ENCODE measurements around the gene PCCA. TPM values are rescaled to one million over a fixed set of nuclear protein-coding genes. Genes with fewer than 3 reads are reported as not detected.

Gene PCCA
- total and polyA plus RNA-seq, 8 donors: 31.4 to 140 (median 77.0) TPM

DNA sequence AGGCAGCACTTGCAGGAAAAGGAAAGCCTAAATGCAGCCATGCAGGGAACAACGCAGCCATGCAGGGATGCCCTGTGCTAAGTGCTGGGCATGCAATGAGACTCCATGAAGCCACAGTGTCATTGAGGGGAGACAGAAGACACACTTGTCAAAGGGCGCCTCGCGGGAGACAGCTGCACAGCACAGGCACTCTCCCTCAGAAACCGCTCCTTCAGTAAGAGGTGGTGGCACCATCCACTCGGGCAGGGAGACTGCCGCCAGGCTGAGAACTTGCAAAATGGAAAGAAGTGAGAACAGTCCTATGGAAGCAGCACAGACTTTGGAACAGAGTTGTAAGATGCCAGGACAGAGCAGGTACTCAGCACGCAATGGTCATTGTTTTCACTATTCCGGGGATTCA lies 448.6 kb downstream of the PCCA start:
- Histone ChIP-seq H3K27me3 (no peaks in the 10 kb centered on the region), H3K36me3 (peaks cover 0 to 5% (median 2%) of the 10 kb centered on the region in 4 donors), H3K4me1 (peaks cover 6 to 23% (median 10%) of the 10 kb centered on the region in 4 donors), H3K27ac (no peak overlapping the region), H3K4me3 (no peak overlapping the region), H3K9me3 (no peaks in the 10 kb centered on the region)
- intact Hi-C loops (cut with DNase I; ENCODE audit: low total_unique reads): no loop called here
- no peak for DNase-seq
- WGBS, 5 donors: 89 to 96% (median 93%) methylated on average over 9 of the region's 9 CpGs
- no peak for TF ChIP-seq EP300 (IDR thresholded peaks at IDR 0.05)
- TF ChIP-seq, protein P1, sequence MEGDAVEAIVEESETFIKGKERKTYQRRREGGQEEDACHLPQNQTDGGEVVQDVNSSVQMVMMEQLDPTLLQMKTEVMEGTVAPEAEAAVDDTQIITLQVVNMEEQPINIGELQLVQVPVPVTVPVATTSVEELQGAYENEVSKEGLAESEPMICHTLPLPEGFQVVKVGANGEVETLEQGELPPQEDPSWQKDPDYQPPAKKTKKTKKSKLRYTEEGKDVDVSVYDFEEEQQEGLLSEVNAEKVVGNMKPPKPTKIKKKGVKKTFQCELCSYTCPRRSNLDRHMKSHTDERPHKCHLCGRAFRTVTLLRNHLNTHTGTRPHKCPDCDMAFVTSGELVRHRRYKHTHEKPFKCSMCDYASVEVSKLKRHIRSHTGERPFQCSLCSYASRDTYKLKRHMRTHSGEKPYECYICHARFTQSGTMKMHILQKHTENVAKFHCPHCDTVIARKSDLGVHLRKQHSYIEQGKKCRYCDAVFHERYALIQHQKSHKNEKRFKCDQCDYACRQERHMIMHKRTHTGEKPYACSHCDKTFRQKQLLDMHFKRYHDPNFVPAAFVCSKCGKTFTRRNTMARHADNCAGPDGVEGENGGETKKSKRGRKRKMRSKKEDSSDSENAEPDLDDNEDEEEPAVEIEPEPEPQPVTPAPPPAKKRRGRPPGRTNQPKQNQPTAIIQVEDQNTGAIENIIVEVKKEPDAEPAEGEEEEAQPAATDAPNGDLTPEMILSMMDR (IDR thresholded peaks at IDR 0.05): no peak
- no peak for TF ChIP-seq POLR2A (IDR thresholded peaks at IDR 0.05)
- no peak for TF ChIP-seq POLR2AphosphoS5 (IDR thresholded peaks at IDR 0.05)

DNA sequence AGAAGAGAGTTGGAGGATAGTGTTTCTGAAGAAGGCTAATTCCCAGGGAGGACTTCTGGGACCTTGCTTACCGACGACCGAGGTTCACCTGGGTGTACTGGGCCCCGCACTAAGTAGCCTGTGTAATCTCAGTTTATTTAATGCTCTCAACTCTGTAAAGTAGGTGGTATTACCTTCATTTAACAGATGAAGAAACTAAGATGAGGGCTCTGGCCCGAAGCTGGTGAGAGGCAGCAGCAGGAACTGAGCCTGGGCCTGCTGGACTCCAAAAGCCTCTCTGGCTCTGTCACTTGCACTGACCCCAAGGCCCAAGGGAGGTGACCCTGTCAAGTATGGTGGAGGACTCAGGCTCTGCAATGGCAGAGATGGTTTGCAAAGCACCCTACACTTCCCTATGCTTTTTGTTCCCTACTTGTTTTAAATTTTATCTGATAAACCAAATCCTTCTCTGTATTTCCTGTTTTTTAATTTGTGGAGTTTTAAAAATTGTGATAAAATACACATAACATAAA lies 449.1 kb downstream of the PCCA start:
- H3K36me3 ChIP-seq: no peaks in the 10 kb centered on the region
- no peak overlapping the region for H3K4me3 ChIP-seq
- DNase-seq: peak in 1 of 2 donors; percentile 1
- H3K4me1 ChIP-seq: peaks cover 2 to 19% (median 6%) of the 10 kb centered on the region in 4 donors
- H3K27ac ChIP-seq: no peak overlapping the region
- intact Hi-C loops (cut with DNase I; ENCODE audit: low total_unique reads): no loop called here
- no peaks in the 10 kb centered on the region for H3K27me3 ChIP-seq
- TF ChIP-seq, protein P1 (IDR thresholded peaks at IDR 0.05): no peak
- TF ChIP-seq POLR2A (IDR thresholded peaks at IDR 0.05) (no peak), EP300 (IDR thresholded peaks at IDR 0.05) (no peak), POLR2AphosphoS5 (IDR thresholded peaks at IDR 0.05) (no peak)
- no peaks in the 10 kb centered on the region for H3K9me3 ChIP-seq
- 61 to 84% (median 75%) methylated on average over 5 of the region's 5 CpGs for WGBS, 5 donors

DNA sequence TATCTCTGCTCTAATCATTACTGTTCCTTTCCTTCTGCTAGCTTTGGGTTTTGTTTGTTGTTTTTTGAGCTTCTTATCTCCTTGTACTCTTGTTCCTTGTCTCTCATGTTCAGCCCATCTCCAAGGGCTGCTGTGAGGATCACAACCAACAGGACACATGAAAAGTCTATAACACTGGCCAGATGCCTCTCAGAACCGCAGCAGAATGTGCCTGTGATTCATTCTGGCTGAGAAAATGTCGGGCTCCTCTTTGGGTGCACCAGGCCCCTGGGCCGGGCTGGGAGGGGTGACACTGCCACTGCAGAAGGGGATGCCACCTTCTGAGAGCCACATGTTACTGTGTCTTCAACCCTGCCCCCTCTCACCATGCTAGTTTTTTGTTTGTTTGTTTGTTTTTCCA lies 451.7 kb downstream of the PCCA start:
- Histone ChIP-seq H3K9me3 (no peaks in the 10 kb centered on the region), H3K27ac (no peak overlapping the region), H3K4me3 (no peak overlapping the region), H3K4me1 (peaks cover 0 to 11% (median 4%) of the 10 kb centered on the region in 4 donors), H3K27me3 (no peaks in the 10 kb centered on the region), H3K36me3 (no peaks in the 10 kb centered on the region)
- DNase-seq: peak in 1 of 2 donors; percentile 16
- intact Hi-C loops (cut with DNase I; ENCODE audit: low total_unique reads): no loop called here
- no peak for TF ChIP-seq POLR2AphosphoS5 (IDR thresholded peaks at IDR 0.05)
- no peak for TF ChIP-seq POLR2A (IDR thresholded peaks at IDR 0.05)
- TF ChIP-seq, protein P1 (IDR thresholded peaks at IDR 0.05): no peak
- no peak for TF ChIP-seq EP300 (IDR thresholded peaks at IDR 0.05)
- WGBS, 5 donors: 79 to 88% (median 83%) methylated on average over 3 of the region's 3 CpGs

DNA sequence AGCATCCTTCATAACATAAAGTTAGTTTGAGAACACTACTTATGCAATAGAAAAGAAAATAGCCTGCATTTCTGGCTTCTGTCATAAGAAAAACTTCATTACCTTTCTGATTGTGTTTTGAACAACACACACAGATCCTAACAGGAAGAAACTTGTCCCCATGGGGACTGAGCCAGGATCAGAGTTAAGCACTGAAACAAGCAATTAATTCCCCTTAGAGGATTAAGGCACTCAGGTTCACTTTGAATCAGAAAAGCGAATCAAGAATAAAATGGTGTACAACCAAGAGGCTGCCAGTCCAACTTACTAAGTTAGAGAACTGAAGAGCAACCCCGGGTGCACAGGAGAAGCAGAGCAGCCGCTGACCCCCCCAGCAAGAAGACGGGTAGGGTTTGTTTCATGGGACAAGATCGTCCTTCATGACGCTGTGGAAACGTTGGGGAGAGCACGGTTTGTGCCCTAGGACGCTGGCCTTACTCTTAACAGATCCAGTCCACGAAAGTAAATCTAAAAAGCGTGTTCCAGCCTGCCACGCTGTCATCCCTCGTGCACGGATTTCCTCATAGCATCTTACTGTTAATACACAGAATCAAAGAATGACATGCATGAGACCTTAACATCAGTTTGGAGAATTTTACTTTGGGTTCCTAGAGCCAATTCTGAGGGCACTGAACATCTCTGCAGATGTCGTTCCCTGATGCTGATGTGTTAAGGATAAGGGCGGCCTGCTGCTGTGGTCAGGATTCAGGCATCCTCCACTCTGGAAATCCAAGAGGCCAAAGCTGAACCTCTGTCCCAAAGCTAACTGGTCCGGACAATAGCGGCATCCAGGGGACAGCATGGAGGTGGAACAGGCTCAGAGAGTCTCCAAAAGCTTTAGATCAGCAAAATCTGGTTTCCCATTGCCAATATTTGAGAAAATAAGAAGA lies 453.3 kb downstream of the PCCA start:
- Histone ChIP-seq H3K36me3 (no peaks in the 10 kb centered on the region), H3K4me3 (no peak overlapping the region), H3K27ac (no peak overlapping the region), H3K4me1 (peaks cover 0 to 13% (median 5%) of the 10 kb centered on the region in 4 donors), H3K9me3 (no peaks in the 10 kb centered on the region), H3K27me3 (no peaks in the 10 kb centered on the region)
- WGBS, 5 donors: 90 to 92% (median 91%) methylated on average over 18 of the region's 18 CpGs
- no peak for TF ChIP-seq EP300 (IDR thresholded peaks at IDR 0.05)
- intact Hi-C loops (cut with DNase I; ENCODE audit: low total_unique reads): no loop called here
- DNase-seq: no peak
